HepG2 (cell line): Measurements from ENCODE around the gene TMTC2. TPM values are rescaled to one million over a fixed set of nuclear protein-coding genes. Genes with fewer than 3 reads are reported as not detected.

Source experiments
- ATAC-seq: fragments of 200-7000 bp; cut with Tn5 transposase; 3 replicates; pipeline ENCODE4 v1.9.1; 2020; ENCODE audit warnings: mild to moderate bottlenecking, moderate library complexity
- BruUV-seq: library from RNA; stranded (reverse); fragments of 400-500 nt; replicated peaks from 2 replicates; lab custom pipeline; 2021; lab: Mats Ljungman, UMichigan
- CTCF ChIA-PET: fragments of 300-600 bp; formaldehyde crosslinking; extraction: SDS; loops from one replicate; lab custom pipeline; 2021; ENCODE audit warnings: low total read pairs, inconsistent platforms, low intra/inter-chr PET ratio; lab: Yijun Ruan, JAX
- POLR2A ChIA-PET: fragments of 350-600 bp; sonication (Branson Sonifier 250); formaldehyde crosslinking; loops from one replicate; lab custom pipeline; 2020; ENCODE audit warnings: antibody characterized with exemption, inconsistent platforms; lab: Yijun Ruan, JAX
- DNase-seq: peaks from one replicate; pipeline ENCODE4 v3.0.0-alpha.2; 2015; ENCODE audit warnings: low spot score
- FAIRE-seq: peaks from 3 replicates; lab custom pipeline; 2011; peaks lifted over from hg19 to GRCh38; lab: Jason Lieb, UNC
- H2AFZ ChIP-seq: one replicate; pipeline ENCODE4 v1.6.1; 2011; ENCODE audit warnings: low read length, inconsistent platforms
- H3K27ac ChIP-seq: fragments of 300-600 bp; 3 replicates; pipeline ENCODE4 v1.8.0; 2011; ENCODE audit warnings: mixed run types, mild to moderate bottlenecking, mixed read lengths, low read length, inconsistent platforms; ENCODE audit not compliant: insufficient read depth; ENCODE audit errors: extremely low read length
- H3K27me3 ChIP-seq, 2 experiments: fragments of 200-600 bp in 1 of 2; 2 replicates in 1 of 2; 3 replicates in 1 of 2; pipeline versions ENCODE4 v1.6.0 to v1.8.0; 2011; ENCODE audit warnings: low read length in 2 of 2, mild to moderate bottlenecking in 2 of 2, moderate library complexity in 2 of 2, inconsistent platforms in 1 of 2; ENCODE audit not compliant: insufficient read depth in 2 of 2, control insufficient read depth in 1 of 2
- H3K36me3 ChIP-seq, 2 experiments: fragments of 200-600 bp in 1 of 2; replicated peaks in 1 of 2; 2 replicates in 1 of 2; 3 replicates in 1 of 2; pipeline versions ENCODE4 v1.5.1 to v1.8.0; 2011; ENCODE audit warnings: low read length in 2 of 2, inconsistent platforms in 1 of 2; ENCODE audit not compliant: insufficient read depth in 2 of 2, control insufficient read depth in 1 of 2
- H3K4me1 ChIP-seq: 2 replicates; pipeline ENCODE4 v1.5.1; 2012; ENCODE audit warnings: low read length, inconsistent platforms; ENCODE audit not compliant: insufficient read depth
- H3K4me2 ChIP-seq: 2 replicates; pipeline ENCODE4 v1.6.0; 2011; ENCODE audit warnings: low read depth, low read length, inconsistent platforms
- H3K4me3 ChIP-seq, 3 experiments: fragments of 200-600 bp in 1 of 3; sonication (generic), shearing (Covaris generic) in 1 of 3; replicated peaks in 1 of 3; 2 replicates each; pipeline ENCODE4 v1.5.1; 2011 to 2016; ENCODE audit warnings: low read length in 3 of 3, inconsistent platforms in 2 of 3, low read depth in 2 of 3, mild to moderate bottlenecking in 2 of 3, control low read depth in 1 of 3, mixed read lengths in 1 of 3; ENCODE audit not compliant: insufficient read depth in 1 of 3
- H3K79me2 ChIP-seq: one replicate; pipeline ENCODE4 v1.6.1; 2011; ENCODE audit warnings: low read length, inconsistent platforms; ENCODE audit not compliant: insufficient read depth
- H3K9ac ChIP-seq: 2 replicates; pipeline ENCODE4 v1.6.0; 2011; ENCODE audit warnings: mild to moderate bottlenecking, low read depth, low read length, inconsistent platforms; ENCODE audit not compliant: insufficient read depth
- H3K9me3 ChIP-seq: 2 replicates; pipeline ENCODE4 v1.5.1; 2012; ENCODE audit warnings: mild to moderate bottlenecking, low read length
- H4K20me1 ChIP-seq: 2 replicates; pipeline ENCODE4 v1.6.0; 2011; ENCODE audit warnings: inconsistent platforms, mild to moderate bottlenecking, low read length, moderate library complexity; ENCODE audit not compliant: insufficient read depth
- ADNP ChIP-seq: sonication (generic); formaldehyde crosslinking; IDR thresholded peaks from 2 replicates; pipeline ENCODE4 v1.4.0; 2020; ENCODE audit warnings: missing genetic modification reagents
- CREBL2 ChIP-seq: sonication (generic); formaldehyde crosslinking; IDR thresholded peaks from 2 replicates; pipeline ENCODE4 v1.8.1; 2023; ENCODE audit warnings: missing genetic modification reagents, mild to moderate bottlenecking, borderline replicate concordance
- EEA1 ChIP-seq: sonication (generic); formaldehyde crosslinking; IDR thresholded peaks from 2 replicates; pipeline ENCODE4 v1.5.1; 2020; ENCODE audit warnings: mild to moderate bottlenecking, missing genetic modification reagents, borderline replicate concordance
- FOSL1 ChIP-seq: sonication (generic); formaldehyde crosslinking; IDR thresholded peaks from 2 replicates; pipeline ENCODE4 v1.9.0; 2021; ENCODE audit warnings: missing genetic modification reagents, borderline replicate concordance
- REPIN1 ChIP-seq: sonication (generic); formaldehyde crosslinking; IDR thresholded peaks from 2 replicates; pipeline ENCODE4 v1.8.0; 2022; ENCODE audit warnings: missing genetic modification reagents, low read depth, mild to moderate bottlenecking, borderline replicate concordance
- REST ChIP-seq, 2 experiments: IDR thresholded peaks; 2 replicates each; pipeline ENCODE4 v1.6.1; 2011 to 2012; ENCODE audit warnings: low read length in 2 of 2, borderline replicate concordance in 1 of 2, low read depth in 1 of 2, mild to moderate bottlenecking in 1 of 2, moderate library complexity in 1 of 2
- SPEN ChIP-seq: sonication (generic); formaldehyde crosslinking; IDR thresholded peaks from 2 replicates; pipeline ENCODE4 v1.5.1; 2020; ENCODE audit warnings: low read depth, mild to moderate bottlenecking, missing genetic modification reagents
- STAT5B ChIP-seq: sonication (generic); formaldehyde crosslinking; IDR thresholded peaks from 2 replicates; pipeline ENCODE4 v1.4.0; 2020; ENCODE audit warnings: missing genetic modification reagents
- TEAD2 ChIP-seq: sonication (generic); formaldehyde crosslinking; IDR thresholded peaks from 2 replicates; pipeline ENCODE4 v1.9.0; 2021; ENCODE audit warnings: missing genetic modification reagents
- ZNF101 ChIP-seq: sonication (generic); formaldehyde crosslinking; IDR thresholded peaks from 2 replicates; pipeline ENCODE4 v1.4.0; 2020; ENCODE audit warnings: mild to moderate bottlenecking, low read depth, missing genetic modification reagents, borderline replicate concordance
- ZNF224 ChIP-seq: sonication (generic); formaldehyde crosslinking; IDR thresholded peaks from 2 replicates; pipeline ENCODE4 v1.5.0; 2020; ENCODE audit warnings: mild to moderate bottlenecking, missing genetic modification reagents
- ZNF24 ChIP-seq: fragments of 450-650 bp; IDR thresholded peaks from 2 replicates; pipeline ENCODE4 v1.6.1; 2017; ENCODE audit warnings: antibody characterized with exemption, mild to moderate bottlenecking
- ZNF816 ChIP-seq: sonication (generic); formaldehyde crosslinking; IDR thresholded peaks from 2 replicates; pipeline ENCODE4 v1.8.0; 2022; ENCODE audit warnings: missing genetic modification reagents, mild to moderate bottlenecking, borderline replicate concordance
- ZSCAN20 ChIP-seq: sonication (generic); formaldehyde crosslinking; IDR thresholded peaks from 2 replicates; pipeline ENCODE4 v1.4.0; 2020; ENCODE audit warnings: missing genetic modification reagents, mild to moderate bottlenecking, borderline replicate concordance
- WGBS: methylation state at CpG from one replicate; pipeline ENCODE4 v1.1.6; 2017; ENCODE audit warnings: low lambda C conversion rate; 5-methylcytosine and 5-hydroxymethylcytosine counted together
- in situ Hi-C: cut with HindIII; loops from 2 replicates; pipeline ENCODE4 v1.10.0; 2017; ENCODE audit warnings: low pct_unique_long_range_greater_than_20kb; ENCODE audit not compliant: extremely low pct_ligation_motif_present
- intact Hi-C: fragments of 100-400 bp; cut with micrococcal nuclease; formaldehyde crosslinking; loops from one replicate; pipeline ENCODE4 v1.10.0; 2022; ENCODE audit not compliant: unreplicated experiment
- polyA plus RNA-seq, 8 experiments: library from polyadenylated mRNA; depleted of rRNA in 3 of 8; stranded (reverse) in 7 of 8; unstranded in 1 of 8; fragments of >200 nt; fragmentation: Illumina TruSeq in 4 of 8; extraction: Trizol in 4 of 8; gene quantifications; 2 replicates each; pipeline versions ENCODE4 v1.2.1 to v1.2.3, GENCODE V29; 2011 to 2016; ENCODE audit warnings: low read depth in 4 of 8, missing spikeins in 1 of 8, mixed read lengths in 1 of 8; ENCODE audit not compliant: insufficient read depth in 1 of 8
- total RNA-seq, 5 experiments: library from RNA; depleted of rRNA; stranded (reverse); fragments of >200 nt; fragmentation: Illumina TruSeq; extraction: Trizol; gene quantifications; 2 replicates each; pipeline ENCODE4 v1.2.3, GENCODE V29; 2016; ENCODE audit warnings: low read depth in 1 of 5
- TF ChIP-seq, protein P1 (sequence below): IDR thresholded peaks from 2 replicates; pipeline ENCODE4 v1.6.1; 2016; ENCODE audit warnings: missing compliant biosample characterization, missing genetic modification reagents, borderline replicate concordance
- TF ChIP-seq, protein P2 (sequence below): sonication (generic); formaldehyde crosslinking; IDR thresholded peaks from 2 replicates; pipeline ENCODE4 v1.4.0; 2020; ENCODE audit warnings: mild to moderate bottlenecking, low read depth, missing genetic modification reagents
- TF ChIP-seq, protein P3 (sequence below): sonication (generic); formaldehyde crosslinking; IDR thresholded peaks from 2 replicates; pipeline ENCODE4 v1.5.0; 2020; ENCODE audit warnings: missing genetic modification reagents, mild to moderate bottlenecking, borderline replicate concordance

The TMTC2 gene
- total and polyA plus RNA-seq, 2 of the 13 experiments (the other 11 are each of a cell fraction or from before 2014, with no cell fraction given): 0.55 to 0.63 TPM

DNA sequence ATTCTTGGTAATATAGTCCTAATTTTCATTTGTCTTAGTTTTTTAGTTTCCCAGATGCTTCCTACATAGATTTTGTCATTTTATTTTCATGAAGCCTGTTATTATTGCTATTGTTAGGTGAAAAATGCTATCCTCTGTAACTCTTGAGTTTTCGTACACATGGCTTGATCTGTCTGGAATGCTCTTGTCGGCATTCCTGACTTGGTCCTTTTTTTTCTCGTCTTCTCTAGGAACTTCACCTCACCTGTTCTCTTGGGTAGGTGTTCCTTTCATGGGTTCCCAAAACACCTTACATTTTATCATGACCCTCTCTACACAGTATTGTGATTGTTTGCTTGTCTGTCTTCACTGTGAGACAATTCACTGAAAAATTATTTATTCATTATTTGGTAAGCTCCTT lies 267.4 kb downstream of the TMTC2 start (continued):
- TF ChIP-seq, protein P1, sequence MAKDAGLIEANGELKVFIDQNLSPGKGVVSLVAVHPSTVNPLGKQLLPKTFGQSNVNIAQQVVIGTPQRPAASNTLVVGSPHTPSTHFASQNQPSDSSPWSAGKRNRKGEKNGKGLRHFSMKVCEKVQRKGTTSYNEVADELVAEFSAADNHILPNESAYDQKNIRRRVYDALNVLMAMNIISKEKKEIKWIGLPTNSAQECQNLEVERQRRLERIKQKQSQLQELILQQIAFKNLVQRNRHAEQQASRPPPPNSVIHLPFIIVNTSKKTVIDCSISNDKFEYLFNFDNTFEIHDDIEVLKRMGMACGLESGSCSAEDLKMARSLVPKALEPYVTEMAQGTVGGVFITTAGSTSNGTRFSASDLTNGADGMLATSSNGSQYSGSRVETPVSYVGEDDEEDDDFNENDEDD (CRISPR knock-in tag): no peak
- no peak for TF ChIP-seq ADNP (CRISPR knock-in tag)
- TF ChIP-seq ZSCAN20: no peak
- TF ChIP-seq SPEN (CRISPR knock-in tag): no peak
- TF ChIP-seq ZNF816 (CRISPR knock-in tag): no peak
- TF ChIP-seq TEAD2 (CRISPR knock-in tag): no peak
- no peak for TF ChIP-seq REPIN1

- H3K9ac ChIP-seq: no peak overlapping the region
- TF ChIP-seq, protein P2, sequence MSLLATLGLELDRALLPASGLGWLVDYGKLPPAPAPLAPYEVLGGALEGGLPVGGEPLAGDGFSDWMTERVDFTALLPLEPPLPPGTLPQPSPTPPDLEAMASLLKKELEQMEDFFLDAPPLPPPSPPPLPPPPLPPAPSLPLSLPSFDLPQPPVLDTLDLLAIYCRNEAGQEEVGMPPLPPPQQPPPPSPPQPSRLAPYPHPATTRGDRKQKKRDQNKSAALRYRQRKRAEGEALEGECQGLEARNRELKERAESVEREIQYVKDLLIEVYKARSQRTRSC (CRISPR knock-in tag): no peak
- no peak for TF ChIP-seq FOSL1 (CRISPR knock-in tag)
- TF ChIP-seq EEA1: no peak
- TF ChIP-seq, protein P3, sequence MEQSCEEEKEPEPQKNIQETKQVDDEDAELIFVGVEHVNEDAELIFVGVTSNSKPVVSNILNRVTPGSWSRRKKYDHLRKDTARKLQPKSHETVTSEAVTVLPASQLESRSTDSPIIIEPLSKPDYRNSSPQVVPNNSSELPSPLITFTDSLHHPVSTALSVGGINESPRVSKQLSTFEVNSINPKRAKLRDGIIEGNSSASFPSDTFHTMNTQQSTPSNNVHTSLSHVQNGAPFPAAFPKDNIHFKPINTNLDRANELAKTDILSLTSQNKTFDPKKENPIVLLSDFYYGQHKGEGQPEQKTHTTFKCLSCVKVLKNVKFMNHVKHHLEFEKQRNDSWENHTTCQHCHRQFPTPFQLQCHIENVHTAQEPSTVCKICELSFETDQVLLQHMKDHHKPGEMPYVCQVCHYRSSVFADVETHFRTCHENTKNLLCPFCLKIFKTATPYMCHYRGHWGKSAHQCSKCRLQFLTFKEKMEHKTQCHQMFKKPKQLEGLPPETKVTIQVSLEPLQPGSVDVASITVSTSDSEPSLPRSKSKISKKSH (CRISPR knock-in tag): no peak
- no peak for TF ChIP-seq STAT5B (CRISPR knock-in tag)
- TF ChIP-seq ZNF24: no peak
- TF ChIP-seq REST (IDR thresholded peaks at IDR 0.05; ENCODE audit: borderline replicate concordance in 1 of 2, low read depth in 1 of 2, low read length in 2 of 2): no peak
- no peak for TF ChIP-seq ZNF101 (CRISPR knock-in tag)
- no peak for TF ChIP-seq ZNF224 (CRISPR knock-in tag)
- TF ChIP-seq CREBL2: no peak
Measured at GRCh38 chr12:82954572-82954971, 267.9 kb downstream of the TMTC2 start.

More at GRCh38 chr12:82954572-82954971, 267.9 kb downstream of the TMTC2 start:
- no peaks in the 10 kb centered on the region for H3K36me3 ChIP-seq
- H2AFZ ChIP-seq: no peak overlapping the region
- no peak for DNase-seq
- no peaks in the 10 kb centered on the region for H4K20me1 ChIP-seq
- no peak overlapping the region for H3K4me3 ChIP-seq
- BruUV-seq: no TSS peak
- intact Hi-C loops: no loop called here
- no peak for FAIRE-seq
- no peaks in the 10 kb centered on the region for H3K9me3 ChIP-seq
- H3K4me2 ChIP-seq: no peak overlapping the region
- 6% methylated on average over 2 of the region's 2 CpGs for WGBS
- in situ Hi-C loops: no loop called here
- no peaks in the 10 kb centered on the region for H3K4me1 ChIP-seq
- ChIA-PET POLR2A (no interaction called here), CTCF (no interaction called here)
- no peaks in the 10 kb centered on the region for H3K27me3 ChIP-seq
- no peak for ATAC-seq
- no peaks in the 10 kb centered on the region for H3K79me2 ChIP-seq
- H3K27ac ChIP-seq: no peak overlapping the region
